HG03460 (cell line): ENCODE data around the gene METTL8.
A peak's percentile ranks its signal among the peaks of the same experiment; 100 is the strongest.

ENCODE experiments used
- ATAC-seq: cut with Tn5 transposase; IDR thresholded peaks from one replicate; pipeline ENCODE4 v1.9.1; 2021; ENCODE audit not compliant: unreplicated experiment

METTL8 gene, protein sequence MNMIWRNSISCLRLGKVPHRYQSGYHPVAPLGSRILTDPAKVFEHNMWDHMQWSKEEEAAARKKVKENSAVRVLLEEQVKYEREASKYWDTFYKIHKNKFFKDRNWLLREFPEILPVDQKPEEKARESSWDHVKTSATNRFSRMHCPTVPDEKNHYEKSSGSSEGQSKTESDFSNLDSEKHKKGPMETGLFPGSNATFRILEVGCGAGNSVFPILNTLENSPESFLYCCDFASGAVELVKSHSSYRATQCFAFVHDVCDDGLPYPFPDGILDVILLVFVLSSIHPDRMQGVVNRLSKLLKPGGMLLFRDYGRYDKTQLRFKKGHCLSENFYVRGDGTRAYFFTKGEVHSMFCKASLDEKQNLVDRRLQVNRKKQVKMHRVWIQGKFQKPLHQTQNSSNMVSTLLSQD

GRCh38 chr2:171433763-171434012 is at the start of gene METTL8:
METTL8 (minus strand) TSS chr2:171433990; CDS start chr2:171392185, 41,805 bp downstream.
- ATAC-seq = no peak

DNA sequence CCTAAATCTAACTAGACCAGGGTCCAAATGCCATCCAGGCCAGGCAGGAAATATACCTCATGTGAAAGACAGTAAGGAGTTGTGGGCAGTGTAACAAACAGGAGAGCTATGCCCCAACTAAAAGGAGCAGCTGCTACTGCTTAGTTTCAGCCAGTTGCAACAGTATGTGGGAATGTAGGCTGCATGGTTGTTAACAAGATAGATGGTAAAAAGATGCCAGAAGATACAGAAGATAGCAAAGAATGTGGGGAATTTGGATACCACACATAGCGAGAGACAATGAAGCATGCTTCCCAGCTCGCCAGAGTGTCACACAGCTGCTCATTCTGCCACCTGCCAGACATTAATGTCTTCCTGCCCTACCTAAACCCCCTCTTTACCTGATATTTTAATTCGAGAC is 49.1 kb upstream of the METTL8 start:
- ATAC-seq = no peak

DNA sequence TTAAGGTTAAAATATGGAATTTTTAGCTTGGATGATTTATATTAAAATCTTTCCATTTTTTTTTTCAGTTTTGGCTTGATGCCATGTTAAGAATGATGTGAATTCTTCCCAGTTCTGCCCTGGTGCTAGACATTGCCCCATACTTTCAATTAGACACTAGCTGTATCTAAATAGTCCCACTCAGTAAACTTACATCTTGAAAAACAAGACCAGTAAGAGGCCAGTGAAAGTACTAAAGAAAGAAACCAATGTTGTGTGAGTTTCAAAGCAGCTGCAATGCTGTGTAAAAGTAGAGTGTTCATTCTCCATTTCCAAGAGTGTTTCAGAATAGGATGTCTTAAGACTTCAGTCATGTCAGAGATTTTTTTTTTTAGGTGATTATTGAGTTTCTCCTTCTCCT is 48.5 kb upstream of the METTL8 start:
- ATAC-seq = no peak

DNA sequence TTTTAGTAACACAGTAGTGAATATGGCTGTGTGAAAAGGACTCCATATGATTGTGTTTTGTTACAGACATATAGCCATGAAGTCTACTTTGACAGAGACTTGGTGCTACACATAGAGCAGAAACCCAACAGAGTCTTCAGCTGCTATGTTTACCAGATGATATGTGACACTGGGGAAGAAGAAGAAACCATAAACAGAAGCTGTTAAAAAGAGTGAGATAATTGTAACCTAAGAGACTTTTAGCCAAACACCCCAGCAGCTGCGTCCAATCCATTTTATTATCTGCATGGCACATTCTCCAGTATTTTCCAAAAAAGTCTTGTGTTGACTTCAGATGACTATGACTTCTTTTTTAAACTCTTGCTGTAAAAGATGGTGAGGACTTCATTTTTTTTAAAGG is 47.1 kb upstream of the METTL8 start:
- ATAC-seq = no peak

DNA sequence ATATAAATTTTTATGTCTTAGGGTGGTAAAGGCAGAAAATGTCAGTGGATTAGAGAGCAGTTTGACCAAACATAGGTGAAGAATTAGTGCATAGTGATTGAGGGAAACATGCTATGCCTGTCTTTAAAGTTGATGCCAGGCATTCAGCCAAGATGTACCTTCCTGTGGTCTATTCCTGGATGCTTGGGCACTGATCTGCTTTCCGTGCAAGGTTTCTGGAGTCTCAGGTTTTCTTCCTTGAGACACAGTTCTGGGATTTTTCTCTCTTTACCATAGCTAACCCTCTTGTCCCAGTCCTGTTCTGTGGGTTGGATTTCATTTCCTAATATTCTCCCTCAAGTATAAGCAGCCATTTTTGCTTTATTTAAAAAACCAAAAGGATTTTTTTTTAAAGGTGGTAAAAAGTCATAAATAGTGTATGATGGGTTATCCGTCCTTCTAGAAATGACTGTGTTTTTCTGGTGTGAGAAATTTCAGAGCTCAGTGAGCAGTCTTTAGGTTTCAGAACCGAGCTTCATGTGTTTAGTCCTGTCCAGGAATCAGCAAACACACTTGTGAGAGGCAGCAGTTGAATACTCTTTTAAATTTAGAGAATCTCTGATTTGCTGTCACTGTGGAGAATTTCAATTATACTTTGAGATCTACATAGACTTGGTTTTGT is 45.5 kb upstream of the METTL8 start:
- ATAC-seq = no peak

- ATAC-seq = no peak
These were observed 44.6 kb upstream of the METTL8 start for GRCh38 chr2:171478345-171478744.

DNA sequence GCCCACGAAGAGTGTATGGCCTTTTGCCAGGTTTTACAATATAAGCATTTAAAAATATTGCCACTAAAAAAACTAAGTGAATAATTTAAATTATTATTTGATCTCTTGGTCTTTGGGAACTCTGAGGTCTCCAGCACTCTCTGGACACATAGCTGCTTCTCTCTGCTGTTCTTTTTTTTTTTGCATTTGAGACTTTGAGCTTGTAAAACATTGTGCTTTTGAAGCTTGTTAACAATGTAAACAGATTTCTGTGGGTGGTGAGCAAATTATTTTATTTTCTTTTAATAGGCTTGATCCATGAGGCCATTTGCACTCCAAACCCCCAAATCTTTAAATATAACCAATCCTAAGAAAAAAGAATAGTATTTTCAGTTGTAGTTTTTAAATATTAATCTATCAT is 42.2 kb upstream of the METTL8 start:
- no peak for ATAC-seq

DNA sequence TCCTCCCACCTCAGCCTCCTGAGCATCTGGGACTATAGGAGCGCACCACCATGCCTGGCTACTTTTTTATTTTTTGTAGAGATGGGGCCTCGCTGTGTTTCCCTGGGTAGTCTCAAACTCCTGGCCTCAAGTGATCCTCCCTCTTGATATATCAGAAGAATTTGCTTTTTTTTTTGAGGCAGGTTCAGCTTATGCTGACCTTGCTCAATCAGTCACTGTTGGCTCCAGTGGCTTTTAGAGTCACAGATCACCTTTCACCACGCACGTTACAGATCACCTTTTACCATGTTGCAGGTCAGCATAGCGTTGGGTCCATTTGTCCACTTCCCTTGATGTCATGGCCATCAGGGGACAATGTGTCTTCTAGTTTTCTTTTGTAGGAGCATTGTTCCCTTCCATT is 36.3 kb upstream of the METTL8 start:
- no peak for ATAC-seq

DNA sequence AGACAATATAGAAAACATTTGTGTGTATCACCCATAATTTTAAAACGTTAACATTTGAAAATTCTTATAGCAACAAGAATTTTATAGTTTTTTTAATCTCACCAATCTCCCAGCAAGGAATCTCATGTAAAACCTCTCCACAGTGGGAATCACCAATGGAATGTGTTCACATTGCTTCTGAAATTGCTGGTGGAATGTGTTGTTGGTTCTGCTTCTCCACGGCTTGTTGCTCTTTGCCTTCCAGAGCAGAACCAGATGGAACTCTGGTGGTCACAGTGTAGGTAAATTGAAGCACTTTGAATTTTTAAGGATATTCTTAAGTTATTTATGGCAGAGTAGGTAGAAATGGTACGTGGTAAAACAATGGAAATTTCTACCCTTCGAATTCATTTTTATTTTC is 35.4 kb upstream of the METTL8 start:
- ATAC-seq = no peak

GRCh38 chr2:171460537-171460936 is 26.7 kb upstream of the METTL8 start:
- no peak for ATAC-seq

DNA sequence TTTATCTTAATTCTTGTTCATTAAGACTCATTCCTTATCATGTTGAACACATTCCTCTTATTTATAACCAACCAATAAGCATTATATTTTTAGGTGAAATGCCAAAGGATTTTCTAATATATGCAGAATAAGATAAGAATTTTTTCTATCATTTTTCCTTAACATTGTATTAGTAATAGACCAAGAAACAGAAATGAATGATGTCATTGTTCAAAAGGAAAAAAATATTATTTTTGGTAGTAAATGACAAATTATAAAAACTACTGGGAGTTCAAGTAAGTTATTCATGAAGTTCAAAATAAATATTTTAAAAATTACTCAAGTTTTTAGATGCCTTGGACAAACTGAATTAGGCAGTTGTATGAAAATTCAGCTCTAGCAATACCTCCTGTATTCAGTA is 25.7 kb upstream of the METTL8 start:
- ATAC-seq = no peak

- no peak for ATAC-seq
These were observed 19.0 kb upstream of the METTL8 start for GRCh38 chr2:171452773-171453172.

- no peak for ATAC-seq
These were observed 17.3 kb upstream of the METTL8 start for GRCh38 chr2:171451074-171451473.

GRCh38 chr2:171447675-171448074 is 13.9 kb upstream of the METTL8 start:
- no peak for ATAC-seq

- no peak for ATAC-seq
These were observed 7.7 kb upstream of the METTL8 start for GRCh38 chr2:171441470-171441869.

GRCh38 chr2:171436307-171436706 is 2.5 kb upstream of the METTL8 start:
- no peak for ATAC-seq

DNA sequence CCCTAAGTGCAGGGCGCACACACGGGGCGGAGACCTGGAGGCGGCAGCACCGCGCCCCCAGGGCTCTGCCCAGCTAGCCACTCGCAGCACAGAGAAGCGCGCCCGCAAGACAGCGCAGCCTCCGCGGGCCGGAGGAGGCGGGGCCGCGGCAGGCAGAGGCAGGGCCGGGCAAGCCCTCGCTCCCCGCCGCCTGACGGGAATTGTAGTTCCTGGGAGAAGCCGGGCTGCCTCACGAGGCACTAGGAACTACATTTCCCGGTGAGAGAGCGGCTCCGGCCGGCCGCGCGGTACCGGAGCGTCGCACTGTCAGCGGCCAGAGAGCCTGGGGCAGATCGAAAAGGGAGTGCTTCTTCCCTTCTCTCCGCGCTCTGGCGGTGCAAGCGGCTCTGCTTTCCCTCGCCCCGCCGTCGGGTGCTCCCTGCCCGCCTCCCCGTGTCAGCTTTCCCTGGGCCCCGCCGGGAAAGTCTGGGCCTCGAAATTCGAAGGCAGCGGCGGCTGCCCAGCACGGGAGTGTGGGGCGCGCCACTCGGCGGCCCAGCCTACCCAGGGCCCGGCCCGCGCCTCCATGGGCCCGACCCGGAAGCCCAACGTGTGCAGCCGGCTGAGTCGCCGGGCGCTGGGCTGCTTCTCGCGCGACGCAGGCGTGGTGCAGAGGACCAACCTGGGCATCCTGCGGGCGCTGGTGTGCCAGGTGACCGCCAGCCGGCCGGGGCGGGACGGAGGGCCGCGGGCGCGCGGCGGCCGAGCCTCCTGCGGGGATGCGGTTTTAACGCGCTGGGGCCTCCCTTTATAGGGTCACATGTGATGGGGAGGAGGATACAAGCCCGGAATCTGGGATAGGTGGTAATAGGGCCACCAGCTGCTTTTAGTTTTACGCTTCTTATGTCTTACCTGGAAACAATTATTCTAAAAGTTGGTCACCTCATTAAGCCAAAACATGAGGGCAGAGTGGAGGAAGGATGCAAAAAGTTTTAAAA is 511 bp upstream of the METTL8 start, which contains the start of gene DCAF17:
DCAF17 (plus strand) TSS at position 214 of the 977 bp plus-strand sequence; CDS start at position 566, 352 bp downstream.
- ATAC-seq = peak; percentile 93

DNA sequence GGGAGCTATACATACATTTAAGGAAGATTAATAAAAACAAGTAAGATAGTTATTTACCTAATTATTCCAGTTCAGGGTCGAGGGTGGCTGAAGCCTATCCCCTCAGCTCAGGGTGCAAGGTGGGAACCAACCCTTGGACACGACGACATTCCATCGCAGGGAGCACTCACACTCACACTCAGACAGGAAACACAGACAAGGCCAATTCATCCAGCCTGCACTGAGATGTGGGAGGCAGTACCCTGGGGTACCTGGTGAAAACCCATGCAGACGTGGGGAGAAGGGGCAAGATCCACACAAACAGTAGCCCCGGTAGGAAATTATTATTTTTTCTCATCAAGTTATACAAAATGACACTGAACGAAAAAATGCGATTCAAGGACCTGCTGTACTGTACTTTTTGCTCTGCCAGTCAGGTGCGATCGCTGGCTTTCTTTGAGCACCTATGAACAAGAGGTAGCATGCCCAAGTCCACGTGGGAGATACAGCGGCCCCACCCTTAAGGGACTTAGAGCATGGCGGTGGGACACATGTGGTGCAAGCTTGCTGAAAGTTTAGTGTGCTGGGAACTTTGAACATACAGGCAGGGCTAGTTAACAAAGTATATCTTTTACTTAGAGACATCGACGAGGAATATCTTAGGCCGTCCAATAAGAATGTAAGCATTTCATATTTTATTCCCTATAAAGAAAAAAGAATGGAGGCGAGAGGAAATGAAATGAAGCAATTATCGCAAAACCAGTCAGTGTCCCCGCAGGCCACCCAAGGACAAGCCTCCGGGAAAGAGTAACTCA is 624 bp downstream of the METTL8 start:
- no peak for ATAC-seq

GRCh38 chr2:171432206-171432968 is 1.4 kb downstream of the METTL8 start:
- no peak for ATAC-seq

- no peak for ATAC-seq
These were observed 2.1 kb downstream of the METTL8 start for GRCh38 chr2:171431677-171432167.
